NCI-H446 (cell line): Measurements from ENCODE around the gene NECTIN4.

Experiments
- DNase-seq, 2 experiments: peaks; one replicate each; lab custom pipeline; 2025; lab: John Stamatoyannopoulos, UW

The NECTIN4 gene

DNA sequence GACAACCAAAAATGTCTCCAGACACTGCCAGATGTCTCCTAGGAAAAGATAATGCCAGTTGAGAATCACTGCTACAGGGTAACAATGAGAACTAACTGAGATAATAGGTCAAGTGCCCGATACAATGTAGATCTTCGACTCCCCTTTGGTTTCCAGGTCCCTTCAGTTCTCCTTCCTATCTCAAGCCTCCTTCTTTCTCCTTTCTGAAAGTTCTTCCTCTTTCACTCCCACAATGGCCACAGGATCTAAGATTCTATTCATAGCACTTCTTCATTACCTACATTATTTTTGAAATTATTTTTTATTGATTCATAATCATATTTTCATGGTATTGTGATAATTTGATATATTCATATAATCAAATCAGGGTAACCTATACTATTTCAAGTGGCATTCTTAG lies 22.2 kb upstream of the NECTIN4 start:
- no peak for DNase-seq

DNA sequence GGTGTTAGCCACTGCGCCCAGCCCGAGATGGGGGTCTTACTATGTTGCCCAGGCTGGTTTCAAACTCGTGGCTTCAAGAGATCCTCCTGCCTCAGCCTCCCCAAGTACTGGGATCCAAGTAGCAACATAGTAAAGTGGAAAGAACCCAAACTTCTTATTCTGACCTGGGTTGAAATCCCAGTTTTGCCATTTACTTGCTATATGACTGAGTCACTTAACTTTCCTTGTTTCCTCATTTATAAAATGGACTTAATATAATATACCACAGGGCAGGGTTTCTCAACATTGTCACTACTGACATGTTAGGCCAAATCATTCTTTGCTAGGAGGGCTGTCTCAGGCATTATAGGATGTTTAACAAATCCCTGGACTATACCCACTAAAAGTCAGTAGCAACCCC lies 21.8 kb upstream of the NECTIN4 start:
- no peak for DNase-seq

DNA sequence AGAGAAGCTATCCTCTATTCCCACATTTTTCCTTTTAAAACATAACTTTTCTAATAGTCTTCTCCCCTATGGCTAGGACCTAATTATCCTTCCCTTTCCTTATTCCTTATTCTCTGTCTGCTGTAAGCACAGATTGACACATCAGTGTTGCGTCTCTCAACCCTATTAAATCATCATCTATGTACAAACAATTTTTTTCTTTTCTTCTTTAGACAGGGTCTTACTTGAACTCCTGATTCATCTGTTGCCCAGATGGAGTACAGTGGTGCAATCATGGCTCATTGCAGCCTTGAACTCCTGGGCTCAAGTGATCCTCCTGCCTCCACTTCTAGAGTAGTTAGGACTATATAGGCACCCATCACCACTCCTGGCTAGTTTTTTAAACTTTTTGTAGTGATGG lies 17.1 kb upstream of the NECTIN4 start:
- DNase-seq, result no peak

DNA sequence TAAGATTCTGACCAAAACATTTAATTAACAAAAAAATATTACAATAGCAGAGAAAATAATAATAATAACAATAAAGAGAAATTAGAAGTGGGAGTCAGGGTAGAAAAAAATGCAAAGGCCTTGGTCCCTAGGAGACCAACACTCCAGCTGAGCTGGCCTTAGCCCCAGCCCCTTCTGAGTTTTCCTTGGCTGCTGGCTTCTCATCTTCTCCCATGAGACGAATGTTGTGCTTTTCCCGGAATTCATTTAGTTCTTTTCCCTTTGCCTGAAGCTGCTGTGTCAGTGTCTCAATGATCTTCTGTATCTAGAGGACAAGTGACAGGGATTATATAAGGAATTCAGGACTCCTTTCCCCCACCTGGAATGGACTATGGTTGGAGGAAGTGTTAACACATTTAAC lies 11.2 kb upstream of the NECTIN4 start:
- DNase-seq, result no peak

DNA sequence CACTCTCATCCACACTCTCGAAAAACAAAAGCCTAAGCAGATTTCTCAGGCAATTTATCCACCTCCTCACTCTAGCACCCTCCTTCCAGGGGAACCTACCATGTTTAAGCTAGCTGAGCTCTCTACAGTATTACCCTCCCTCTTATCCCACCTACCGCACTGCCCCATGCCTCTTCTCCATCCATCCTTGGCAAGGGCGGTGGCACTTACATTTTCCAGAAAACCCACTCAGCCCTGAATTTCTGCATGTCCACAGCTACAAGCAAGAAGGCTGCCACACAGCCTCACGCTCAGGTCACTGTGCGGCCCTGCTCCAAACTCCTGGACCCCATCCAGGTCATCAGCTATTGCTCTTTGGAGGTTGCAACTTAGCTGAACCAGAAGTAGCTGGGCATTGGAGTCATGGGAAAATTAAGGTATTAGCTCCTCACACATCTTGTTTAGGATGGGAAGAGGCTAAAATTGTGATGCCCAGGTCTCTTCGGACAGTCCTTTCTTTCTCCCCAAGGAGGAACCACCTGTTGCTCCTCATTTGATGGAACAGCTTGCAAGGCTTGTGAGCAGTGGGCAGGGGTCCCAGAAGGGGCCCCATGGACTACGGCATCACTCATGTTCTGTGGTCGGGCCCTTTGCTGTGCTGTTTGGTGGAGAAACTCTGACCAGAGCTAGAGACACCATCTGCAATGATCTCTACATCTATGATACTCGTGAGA lies 9.9 kb upstream of the NECTIN4 start:
- DNase-seq, result no peak

DNA sequence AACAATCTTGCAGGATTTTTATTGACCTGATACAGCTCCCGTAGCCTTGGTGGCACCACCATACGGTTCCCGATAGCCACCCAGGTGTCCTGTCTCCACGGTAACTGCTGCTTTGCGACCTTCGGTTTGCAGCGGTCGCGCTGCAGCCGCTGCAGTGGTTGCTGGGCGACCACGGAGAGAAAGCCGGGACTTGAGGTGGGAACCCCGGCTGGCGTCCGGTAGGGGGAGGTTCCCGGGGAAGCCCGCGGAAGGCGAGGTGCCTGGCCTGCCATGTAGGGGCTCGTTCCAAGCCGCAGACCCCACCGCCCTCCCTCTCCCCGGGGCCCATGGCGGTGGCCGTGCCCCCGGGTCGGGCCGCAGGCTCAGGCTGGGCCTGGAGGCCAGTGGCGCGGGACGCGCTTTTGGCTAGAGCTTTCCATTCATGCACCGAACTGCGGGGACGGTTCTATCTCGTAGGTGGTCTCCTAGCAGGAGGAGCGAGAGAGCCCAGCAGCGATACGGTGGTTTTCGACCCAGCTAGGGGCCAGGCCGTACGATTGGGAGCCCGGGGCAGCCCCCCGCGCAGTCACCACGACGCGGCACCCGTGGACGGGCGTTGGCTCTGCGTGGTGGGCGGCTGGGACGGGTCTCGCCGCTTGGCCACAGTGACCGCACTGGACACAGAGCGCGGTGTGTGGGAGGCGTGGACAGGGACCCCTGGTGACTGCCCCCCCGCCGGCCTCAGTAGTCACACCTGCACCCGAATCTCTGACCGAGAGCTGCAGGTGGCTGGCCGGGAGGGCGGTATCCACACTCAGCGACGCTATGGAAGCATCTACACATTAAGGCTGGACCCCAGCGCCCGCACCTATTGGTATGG lies 9.1 kb upstream of the NECTIN4 start, which contains the start of gene KLHDC9:
TSS of gene KLHDC9 (plus strand) at position 152 of the 859 bp plus-strand sequence. CDS start at position 327, 175 bp downstream.
- DNase-seq, result peak in 1 of 2 experiments; percentile 47

DNA sequence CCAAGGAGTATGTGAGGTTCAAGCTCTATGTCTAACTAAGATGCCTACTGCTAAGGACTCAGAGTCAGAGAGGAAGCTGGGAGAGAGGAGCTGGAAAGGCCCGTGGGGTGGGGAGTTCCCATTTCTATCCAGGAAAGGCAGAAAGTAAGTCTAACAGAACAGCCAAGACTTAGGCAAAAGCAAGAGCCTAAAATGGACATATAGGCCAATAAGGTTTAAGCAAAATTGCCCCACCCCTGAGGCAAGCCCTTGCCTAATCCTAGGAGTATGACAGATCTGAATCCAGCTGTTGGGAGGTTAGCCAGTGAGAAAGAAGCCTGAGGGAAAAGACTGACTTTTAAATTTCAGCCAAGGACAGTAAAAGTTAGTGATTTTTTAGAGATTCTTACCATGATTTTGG lies 7.2 kb upstream of the NECTIN4 start:
- DNase-seq, result no peak

DNA sequence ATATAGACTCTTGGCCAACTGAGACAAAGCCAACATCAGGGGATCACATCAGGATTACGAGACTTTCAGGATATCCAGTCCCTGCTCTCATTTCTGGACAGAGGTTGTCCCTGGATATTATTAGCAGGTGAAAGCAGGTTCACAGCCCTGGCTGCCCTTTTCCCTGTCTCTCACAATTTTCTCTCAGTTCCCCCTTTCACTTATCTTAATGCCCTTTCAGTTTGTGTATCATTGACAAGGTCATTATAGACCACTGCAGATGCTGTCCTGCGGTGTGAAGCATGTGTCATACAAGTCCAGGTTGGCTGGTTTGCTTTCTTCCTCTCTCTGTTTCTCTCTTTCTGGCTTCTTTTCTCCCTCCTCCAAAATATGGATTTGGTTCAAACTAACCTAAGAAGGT lies 6.7 kb upstream of the NECTIN4 start:
- no peak for DNase-seq

DNA sequence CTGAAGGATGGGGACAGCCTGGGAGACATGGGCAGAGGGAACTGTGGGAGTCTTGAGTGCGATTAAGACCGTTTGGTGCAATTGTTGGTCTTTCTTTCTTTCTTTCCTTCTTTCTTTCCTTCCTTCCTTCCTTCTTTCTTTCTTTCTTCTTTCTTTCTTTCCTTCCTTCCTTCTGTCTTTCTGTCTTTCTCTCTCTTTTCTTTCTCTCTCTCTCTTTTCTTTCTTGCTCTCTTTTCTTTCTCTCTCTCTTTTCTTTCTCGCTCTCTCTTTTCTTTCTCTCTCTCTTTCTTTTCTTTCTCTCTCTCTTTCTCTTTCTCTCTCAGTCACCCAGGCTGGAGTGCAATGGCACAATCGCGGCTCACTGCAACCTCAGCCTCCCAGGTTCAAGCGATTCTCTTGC lies 5.9 kb upstream of the NECTIN4 start:
- no peak for DNase-seq

DNA sequence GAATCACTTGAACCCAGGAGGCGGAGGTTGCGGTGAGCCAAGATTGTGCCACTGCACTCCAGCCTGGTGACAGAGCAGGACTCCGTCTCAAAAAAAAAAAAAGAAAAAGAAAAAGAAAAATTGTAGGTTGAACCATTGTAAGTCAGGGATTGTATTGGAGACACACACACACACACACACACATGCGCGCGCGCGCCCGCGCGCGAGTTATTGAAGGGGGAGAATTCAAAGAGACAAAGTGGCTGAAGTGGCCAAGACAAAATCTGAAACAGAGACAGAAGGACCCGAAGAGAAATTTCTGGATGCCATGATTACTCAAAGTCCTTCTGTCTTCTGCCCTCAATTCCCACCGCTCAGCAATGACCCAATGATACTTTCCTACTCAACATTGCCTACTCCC lies 5.1 kb upstream of the NECTIN4 start:
- no peak for DNase-seq

DNA sequence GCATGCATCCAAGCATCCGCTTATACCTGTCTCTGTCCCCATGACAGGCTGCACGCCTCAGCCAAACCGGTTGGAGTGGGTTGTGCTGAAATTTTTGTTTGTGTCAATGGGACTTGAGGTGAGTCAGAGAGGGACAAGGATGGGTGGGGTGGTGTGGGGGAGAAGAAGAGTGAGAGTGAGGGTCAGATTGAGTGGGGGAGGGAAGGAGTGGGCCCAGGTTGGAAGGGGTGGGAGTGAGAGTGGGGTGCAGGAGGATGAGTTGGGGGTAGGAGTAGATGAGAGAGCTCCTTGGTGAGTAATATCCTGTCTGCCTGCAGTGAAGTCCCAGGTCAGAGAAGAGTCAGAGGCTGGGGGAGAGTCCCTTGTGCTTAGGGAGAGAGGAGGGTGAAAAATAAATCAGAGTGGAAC lies 3.3 kb upstream of the NECTIN4 start:
- DNase-seq, result no peak

DNA sequence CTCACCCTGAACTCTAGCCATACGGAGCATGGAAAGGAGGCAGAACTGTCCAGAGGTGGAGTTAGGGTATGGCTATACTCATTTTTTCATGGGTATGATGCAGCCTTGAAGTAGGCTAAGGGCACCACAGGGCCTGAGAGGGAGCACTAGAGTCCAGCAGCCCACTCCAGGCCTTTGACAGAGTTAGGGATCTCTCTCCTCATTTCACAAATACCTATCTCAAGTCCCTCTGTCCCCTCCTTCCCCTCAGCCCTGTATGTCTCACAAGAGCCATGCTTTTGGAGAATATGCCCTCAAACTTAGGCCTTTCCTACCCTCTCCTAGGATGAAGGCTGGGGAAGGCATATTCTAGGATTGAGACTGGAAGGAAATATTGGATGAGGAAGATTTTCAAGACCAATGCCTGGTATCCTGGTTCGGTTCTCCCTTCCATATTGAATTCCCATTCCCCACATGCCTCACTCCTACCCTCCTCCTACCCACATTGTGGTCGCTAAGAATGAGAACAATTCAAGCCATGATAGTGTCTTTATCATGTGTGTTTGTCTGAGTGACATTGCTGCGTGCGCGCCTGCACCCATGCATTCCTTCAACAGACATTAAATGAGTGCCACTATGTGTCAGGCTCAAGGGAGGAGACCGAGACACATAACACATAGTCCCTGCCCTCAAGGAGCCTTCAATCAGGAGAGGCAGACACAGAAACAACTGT lies 2.6 kb upstream of the NECTIN4 start:
- no peak for DNase-seq

DNA sequence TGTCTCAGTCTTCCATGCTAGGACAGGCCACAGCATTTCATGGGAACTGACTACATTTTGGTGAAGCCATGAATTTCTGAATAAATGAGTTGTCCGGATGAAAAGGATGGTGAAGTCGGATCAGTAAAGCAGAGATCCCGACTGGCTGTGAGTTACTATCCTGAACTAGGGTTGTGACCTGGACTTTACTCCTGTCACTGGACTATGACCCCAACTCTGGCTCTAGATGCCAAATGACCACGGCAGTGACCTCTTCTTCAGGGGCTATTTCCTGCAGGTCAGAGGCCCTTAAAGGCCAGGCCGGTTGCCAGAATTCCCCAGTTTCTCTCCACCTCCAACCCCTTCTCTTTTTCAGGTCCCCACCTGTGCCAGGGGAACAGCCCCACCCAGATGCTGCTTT lies 1.7 kb upstream of the NECTIN4 start:
- DNase-seq, result no peak

DNA sequence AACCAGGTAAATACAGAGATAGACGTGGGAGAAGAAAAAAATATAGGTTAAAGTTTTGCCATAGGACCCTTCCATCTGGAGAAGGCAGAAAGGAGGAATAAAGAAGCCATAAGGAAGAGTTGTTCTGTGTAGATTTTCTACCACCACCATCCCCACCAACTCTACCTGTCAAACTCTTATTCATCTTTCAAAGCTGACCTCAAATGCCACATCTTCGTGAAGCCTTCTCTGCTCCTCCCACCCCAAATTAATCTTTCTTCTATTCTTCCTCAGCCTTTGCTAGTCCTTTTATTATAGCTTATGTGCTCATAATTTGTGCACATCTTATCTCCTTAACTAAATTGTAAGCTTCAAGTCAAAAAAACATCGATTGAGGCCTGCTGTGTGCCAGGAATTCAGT lies 1.3 kb upstream of the NECTIN4 start:
- DNase-seq, result no peak

DNA sequence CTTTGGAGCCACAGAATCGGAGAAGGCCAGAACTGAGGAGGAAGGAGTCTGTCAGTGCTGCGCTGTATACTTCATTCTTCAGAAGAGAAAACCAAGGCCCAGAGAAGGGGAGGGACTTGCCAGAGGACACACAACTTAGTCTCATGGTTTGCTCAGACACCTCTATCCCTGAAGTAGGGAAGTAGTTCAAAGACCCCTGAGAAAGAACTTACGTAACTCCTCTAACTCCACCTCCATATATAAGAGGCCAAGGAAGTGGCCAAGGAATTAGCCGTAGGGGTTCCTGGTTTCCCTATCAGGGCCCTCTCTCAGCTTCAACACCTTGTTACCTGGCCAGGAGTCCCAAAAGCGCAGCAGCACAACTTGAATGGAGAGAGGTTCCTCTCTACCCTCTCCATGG lies 580 bp upstream of the NECTIN4 start:
- no peak for DNase-seq

DNA sequence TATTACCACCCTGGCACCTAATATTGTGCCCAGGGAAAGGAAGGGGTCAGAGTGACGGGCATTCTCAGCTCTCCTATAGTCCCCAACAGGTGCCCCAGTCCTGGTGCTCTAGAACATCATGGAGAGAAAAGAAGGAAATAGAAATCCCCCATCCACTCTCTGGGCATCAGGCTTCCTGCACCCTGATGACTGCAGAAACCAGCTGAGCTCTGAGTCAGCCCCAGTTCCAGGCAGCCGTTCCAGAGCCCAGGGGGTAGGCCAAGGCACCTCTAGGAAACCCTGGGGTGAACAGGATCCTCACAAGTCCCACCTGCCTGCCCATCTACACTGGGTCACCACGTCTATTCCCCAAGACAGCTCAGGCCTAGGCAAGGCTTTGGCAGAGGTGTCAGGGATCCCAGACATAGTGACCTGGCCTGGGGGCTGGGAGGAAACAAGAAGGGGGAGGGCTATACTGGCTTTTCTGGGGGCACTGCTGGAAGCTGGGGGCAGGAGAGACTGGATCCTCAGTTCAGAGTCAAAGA lies 709 bp downstream of the NECTIN4 start:
- no peak for DNase-seq

DNA sequence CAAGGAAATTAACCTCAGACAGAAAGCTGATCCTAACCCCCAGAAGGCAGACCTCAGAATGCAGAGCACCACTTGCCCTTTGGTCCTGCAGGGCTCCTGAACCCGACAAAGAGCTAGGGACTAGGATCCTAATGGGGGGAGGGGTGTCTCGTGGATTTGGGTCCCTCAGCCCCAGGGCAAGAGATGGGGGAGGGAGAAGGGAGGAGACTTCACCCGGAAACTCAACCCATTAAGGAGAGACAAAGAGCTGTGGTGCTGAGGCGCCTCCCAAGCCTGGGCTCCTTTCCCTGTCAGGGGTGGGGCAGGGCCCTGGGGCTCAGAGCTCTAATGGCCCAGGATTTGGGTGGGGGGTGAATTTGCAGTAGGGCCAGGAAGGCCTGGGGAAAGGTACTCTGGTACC lies 2.9 kb downstream of the NECTIN4 start:
- DNase-seq, result no peak

DNA sequence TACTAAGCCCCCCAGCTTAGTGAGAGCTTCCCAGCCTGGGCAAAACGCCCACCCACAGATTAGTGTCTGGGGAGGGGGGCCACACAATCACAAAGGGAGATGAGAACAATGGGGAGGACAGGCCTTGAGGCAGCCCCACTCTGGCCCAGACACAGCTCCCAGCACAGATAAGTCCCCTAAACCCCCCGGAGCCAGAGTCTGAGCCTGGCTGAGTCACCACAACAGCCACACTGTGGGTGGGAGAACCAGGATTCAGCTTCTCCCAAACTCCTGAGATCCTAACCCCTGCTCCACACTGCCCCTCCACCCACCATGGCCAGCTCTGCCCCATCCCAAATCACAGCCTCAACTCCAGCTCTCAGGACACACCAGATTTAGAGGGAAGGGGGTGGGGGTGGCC lies 4.2 kb downstream of the NECTIN4 start:
- DNase-seq, result no peak

DNA sequence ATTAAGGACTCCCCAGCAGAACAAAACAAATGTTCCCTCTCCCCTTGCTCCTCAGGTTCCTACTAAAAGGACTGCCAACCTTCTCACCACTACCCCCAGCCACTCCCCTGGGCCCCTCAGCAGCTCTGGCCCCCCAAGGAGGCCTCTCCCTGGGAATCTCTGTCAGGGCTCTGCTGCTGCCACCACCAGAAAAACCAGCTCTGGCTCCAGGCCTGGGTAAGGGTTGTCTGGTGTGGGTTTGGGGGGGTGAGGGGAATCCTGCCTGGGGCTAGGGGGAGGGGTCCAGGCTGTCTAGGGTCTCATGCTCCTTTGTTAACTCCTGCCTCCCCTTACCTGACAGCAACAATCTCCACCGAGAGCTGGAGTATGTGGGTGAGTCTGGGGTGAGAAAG lies 4.8 kb downstream of the NECTIN4 start:
- no peak for DNase-seq

DNA sequence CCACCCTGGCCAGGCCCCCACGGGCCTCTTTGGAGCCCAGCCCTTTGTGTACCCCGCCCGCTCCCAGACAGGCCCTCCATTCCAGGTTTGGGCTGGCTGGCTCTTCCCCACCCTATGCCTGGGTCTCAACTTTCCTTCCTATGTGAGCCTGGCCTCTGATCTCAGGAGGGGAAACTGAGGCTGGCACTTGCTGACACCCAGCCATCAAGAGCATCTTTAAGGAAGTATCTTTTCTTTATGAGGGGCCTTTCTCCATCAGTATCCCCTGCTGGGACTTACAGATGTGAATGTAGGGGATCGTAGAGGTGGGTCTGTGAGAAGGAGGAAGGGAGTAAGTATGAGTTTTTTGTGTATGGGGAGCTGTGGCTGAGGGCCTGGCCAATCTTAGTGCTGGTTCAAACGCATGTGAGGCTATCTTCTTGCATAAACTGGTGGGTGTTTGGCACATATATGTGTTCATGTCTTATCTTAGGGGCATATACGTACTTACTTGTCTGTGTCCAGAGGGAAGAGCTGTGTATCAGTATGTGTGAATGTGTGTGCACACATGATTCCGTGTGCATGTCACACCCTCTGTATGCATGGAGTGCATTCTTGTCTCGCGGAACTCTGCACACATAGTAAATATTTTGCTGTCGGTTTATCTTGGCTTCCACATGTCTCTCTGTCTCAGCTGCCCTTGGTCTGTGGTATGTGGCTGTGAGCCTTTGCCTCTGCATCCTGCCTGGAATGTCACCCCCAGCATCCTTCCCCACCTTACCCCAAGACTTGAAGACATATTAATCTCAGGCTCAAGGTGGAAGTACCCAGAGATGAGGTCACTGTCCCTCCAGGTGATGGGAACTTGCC lies 5.4 kb downstream of the NECTIN4 start:
- DNase-seq, result no peak

DNA sequence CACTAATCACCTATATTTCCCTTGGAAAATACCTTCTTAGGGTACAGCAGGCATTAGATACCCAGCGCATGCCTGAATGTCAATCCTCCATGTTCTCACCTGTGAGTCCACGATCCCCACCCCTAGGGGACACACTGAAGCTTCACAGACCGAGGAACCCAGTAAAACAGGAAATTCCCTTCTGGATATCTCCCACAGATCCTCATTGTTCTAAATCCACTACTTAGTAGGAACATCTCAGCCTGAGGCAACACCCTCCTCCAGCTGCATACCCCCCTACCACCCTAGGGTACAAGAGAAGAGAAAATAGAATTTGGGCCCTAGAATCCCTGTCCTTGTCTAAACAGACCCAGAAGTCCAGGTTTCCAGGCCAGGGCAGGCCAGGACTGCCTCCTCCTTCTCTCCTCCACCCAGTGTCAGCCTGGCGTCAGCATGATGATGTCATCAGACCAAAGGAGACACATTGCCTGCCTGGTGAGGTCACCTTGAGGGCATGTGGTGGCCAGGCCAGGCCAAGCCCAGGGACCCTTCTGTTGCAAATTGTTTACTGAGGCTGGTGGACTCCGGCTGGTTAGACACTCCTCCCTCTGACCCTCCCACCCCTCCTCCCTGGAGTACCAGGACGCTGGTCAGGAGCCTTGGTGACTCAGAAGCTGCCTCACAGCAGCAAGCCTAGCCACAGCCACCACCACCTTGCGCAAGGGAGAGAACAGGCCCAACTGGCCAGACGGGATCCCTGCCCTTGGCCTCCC lies 6.2 kb downstream of the NECTIN4 start:
- DNase-seq, result no peak
